GM18907 (cell line): ENCODE data around the gene SLC25A15.

ENCODE experiments used
- ATAC-seq: cut with Tn5 transposase; IDR thresholded peaks from one replicate; pipeline ENCODE4 v1.9.1; 2021; ENCODE audit warnings: mild to moderate bottlenecking, moderate library complexity; ENCODE audit not compliant: unreplicated experiment

Gene SLC25A15

DNA sequence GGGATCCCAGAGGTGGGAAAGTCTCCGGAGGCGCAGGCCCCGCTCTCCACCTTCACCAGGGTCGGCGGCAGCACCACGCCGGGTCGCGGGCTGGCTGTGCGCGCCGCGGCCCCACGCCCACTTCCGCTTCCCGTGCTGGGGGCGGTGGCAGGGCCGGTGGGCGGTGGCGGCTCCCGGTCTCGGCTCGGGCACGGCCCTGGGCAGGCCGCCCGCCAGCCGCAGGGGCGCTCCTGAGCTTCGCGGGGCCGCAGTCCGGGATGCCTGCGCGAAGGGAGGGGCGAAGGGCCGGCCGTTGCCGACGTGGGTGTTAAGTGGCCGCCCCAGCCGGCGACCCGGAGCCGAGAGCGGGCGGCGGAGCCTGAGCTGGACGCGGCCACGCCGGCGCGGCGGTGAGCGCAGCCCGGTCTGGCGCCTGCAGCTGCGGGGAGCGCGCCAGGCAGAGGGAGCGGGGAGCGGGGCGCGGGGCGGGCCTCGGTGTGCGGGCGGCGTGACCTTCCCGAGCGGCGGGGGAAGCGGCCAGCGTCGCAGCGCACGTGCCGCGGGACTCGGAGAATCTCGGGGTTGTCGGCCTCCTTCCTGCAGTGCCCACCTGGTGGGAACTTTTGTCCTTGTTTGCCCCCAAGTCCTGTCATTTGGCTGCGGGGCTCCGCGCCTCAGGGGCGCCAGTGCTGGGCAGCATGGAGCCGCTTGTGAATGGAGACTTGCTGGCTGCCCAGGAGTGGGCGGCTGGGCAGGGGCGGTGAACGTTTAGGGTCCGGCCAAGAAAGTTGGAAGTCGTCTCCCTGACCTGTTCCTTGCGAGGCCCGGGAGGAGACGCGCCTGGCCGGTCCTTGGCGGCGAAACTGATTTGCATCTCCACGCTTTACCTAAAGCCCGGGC, at the start of gene SLC25A15:
Gene SLC25A15, plus strand, starts transcription at position 337 of the 879 bp plus-strand sequence. CDS start 3,616 bp downstream, outside the sequence.
- ATAC-seq: peak; percentile 81

- no peak for ATAC-seq
Observed at GRCh38 chr13:40749327-40749726, 40.1 kb upstream of the SLC25A15 start.

DNA sequence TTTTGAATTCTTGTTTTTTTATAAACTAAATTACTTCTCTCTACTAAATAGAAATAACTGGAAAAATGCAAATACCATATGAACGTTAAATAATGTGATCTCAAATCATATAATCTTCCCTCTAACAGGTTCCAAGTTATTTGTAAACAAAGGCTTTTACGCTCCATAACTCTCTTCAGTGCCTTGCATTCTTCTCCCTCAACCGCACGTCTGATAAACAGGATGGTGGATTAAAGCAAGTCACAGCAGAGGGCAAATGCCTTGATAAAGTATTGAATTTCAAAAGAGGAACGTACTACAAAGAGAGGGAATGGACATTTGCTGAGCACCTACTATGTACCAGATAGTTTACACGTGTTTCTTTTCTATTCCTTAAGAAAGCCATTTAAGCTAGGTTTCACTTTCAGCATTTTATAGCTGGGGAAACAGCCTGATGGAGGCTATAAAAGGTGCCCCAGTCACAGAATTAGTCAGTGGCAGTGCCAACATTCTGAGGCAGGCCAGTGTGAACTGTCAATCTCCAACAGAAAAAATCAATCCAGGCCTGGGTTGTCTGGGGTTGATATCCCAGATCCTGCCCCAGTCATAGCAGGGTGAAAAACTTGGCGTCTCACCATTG, 34.2 kb upstream of the SLC25A15 start:
- no peak for ATAC-seq

GRCh38 chr13:40756042-40756441, 33.4 kb upstream of the SLC25A15 start:
- peak; percentile 66 for ATAC-seq

GRCh38 chr13:40758811-40759210, 30.6 kb upstream of the SLC25A15 start:
- no peak for ATAC-seq

GRCh38 chr13:40762849-40763248, 26.6 kb upstream of the SLC25A15 start:
- ATAC-seq: no peak

- no peak for ATAC-seq
Observed at GRCh38 chr13:40764587-40765403, 24.6 kb upstream of the SLC25A15 start.

DNA sequence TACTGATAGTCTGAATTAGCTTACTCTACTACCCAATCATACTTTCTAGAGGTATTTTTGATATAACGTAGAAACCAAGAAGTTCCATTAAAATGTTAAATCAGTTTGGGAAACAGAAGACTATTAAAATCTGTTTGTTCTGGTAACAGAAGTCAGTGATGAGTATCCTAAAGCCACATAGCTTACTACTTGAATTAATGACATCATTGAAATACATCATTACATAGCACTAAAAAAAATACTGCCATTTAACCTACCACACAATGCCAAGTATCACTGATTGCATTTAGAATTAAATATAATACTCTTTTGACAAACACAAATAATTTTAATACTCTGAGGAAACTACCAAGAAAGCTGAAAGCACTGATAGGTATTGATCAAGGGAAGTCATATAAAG, 23.8 kb upstream of the SLC25A15 start:
- ATAC-seq: no peak

- ATAC-seq: no peak
Observed at GRCh38 chr13:40769970-40770369, 19.4 kb upstream of the SLC25A15 start.

DNA sequence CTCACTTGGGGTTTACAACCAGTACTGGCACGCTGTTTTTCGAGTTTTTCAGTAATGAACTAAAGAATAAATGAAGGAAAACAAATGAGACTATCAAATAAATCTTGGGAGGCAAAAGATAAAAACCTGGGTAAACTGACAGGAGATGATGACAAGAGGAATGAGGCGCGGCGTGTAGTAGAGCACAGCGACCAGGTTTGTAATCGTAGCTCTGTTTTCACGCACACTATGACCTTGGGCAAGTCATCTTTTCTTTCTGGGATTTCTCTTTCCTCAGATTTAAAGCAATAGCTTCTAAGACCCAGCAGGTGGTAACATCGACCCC, 18.8 kb upstream of the SLC25A15 start:
- no peak for ATAC-seq

DNA sequence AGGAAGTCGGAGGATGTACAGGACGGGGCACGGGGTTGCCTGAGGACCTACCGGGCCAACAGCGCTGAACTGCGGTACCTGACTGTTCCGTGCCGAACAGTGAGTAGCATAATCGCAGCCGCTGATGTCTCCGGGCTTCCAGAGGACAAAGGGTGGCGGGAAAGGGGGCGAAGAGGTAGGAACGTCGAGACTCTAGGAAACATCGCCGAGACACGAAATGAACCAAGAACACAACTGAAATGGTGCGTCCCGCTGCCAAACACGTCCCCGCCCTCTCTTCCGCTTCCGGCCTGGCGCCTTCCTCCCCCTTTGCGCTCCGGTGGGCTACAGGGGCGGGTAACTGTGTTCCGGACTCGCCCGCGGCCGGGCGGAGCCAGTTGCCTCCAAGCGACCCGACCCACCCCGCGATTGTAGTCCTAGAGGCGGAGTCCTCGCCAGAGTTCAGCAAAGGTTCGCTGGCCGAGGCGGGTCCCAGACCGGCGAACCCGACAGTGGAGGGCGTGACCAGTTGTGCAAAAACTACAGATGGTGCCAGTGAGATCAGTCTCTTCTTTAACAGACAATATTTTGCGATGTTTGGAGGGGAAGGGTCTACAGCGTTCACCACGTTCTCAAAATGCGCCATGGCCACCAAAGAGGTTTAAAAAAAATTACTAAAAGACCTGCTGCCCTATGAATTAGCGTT, 18.3 kb upstream of the SLC25A15 start, which contains the start of gene MRPS31:
Gene MRPS31, minus strand, starts transcription at position 257 of the 685 bp plus-strand sequence. Its CDS starts 54 bp downstream, at position 203.
- ATAC-seq: peak; percentile 96

DNA sequence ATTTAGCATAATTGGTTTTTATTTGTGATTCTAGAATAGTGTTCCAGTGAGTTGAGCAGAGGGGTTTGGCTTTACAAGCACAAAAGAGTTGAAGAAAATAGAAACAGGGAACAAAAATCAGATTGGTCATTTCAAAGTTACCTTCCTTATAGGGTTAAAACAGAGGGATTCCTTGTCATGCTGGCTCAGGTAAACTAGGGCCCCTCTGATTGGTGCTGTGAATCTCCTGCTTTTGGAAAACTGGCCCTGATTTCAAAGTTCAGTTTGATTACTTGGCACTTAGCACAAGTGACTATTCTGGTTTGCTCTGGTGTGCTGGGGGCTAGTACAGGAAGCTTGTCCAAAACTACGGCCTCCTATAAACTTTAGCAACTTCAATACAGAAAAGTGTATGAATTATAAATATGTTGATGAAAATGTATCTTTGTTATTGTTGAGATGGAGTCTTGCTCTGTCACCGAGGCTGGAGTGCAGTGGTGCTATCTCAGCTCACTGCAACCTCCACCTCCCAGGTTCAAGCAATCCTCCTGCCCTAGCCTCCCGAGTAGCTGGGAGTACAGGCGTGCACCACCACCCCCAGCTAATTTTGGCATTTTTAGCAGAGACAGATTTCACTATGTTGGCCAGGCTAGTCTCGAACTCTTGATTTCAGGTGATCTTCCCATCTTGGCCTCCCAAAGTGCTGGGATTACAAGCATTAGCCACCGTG, 16.5 kb upstream of the SLC25A15 start:
- no peak for ATAC-seq

GRCh38 chr13:40774672-40775071, 14.7 kb upstream of the SLC25A15 start:
- no peak for ATAC-seq

GRCh38 chr13:40776232-40776631, 13.2 kb upstream of the SLC25A15 start:
- ATAC-seq: no peak

DNA sequence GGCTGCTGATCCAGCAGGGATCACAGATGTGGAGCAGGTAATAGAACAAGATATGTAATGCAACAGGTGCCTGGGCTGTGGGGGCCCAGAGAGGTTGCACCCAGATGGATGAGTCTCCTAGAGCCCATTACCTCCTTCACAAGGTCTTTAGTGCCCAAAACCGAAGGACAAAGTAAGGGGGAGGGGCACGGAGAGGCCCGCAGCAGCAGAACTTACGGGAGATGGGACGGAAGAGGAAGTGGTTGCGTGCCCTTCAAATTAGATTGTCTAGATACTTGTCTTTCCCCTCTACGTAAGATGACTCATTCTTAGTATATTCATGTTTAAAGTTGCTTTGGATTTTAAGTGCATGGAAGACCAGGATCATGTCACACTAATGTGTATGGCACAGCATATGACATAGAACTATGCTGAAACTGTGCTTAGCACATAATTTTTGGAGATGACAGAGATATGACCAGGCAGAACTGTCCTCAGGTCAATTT, 12.7 kb upstream of the SLC25A15 start:
- ATAC-seq: peak; percentile 59

GRCh38 chr13:40777166-40777808, 12.1 kb upstream of the SLC25A15 start:
- peak; percentile 79 for ATAC-seq

GRCh38 chr13:40777809-40778175, 11.6 kb upstream of the SLC25A15 start:
- no peak for ATAC-seq

DNA sequence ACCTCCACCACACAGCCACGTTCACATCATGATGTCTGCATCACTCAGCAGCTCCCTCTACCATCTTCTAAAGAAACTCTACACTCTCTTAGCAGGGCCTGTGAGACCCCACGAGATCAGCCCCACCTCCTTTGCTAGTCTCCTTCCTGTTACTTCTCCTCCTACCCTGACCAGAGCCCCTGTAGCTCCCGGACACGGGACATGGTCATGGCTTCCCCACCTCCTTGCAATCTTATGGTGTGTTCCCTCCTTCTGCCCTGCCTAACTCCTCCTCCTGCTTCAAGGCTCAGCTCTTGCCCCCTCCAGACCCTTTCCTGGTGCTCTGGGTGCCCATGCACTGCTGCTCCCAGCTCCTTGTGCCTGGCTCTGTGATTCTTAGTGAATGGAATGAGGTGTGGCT, 10.4 kb upstream of the SLC25A15 start:
- no peak for ATAC-seq

DNA sequence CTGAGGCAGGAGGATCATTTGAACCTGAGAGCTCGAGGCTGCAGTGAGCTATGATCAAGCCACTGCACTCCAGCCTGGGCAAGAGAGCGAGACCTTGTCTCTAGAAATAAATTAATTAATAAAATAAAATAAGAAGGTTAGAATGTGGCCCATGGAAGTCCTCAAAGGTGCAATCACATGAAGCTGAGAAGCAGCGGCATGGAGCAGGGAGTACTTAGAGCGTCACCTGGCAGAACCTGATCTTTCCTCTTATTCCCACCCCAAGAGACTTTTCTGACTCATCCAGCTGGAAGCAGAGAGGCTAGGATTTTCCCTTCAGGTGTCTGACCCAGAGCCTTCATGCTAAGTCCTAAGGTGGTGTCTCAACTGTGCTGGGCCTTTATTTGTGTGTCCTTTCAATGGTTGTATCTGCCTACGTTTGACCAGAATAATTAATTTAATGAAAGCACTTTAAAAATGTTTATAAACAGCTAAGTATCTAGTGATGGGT, 9.6 kb upstream of the SLC25A15 start:
- no peak for ATAC-seq
